ENCODE results near the gene ZNF423.

ZNF423 gene

DNA sequence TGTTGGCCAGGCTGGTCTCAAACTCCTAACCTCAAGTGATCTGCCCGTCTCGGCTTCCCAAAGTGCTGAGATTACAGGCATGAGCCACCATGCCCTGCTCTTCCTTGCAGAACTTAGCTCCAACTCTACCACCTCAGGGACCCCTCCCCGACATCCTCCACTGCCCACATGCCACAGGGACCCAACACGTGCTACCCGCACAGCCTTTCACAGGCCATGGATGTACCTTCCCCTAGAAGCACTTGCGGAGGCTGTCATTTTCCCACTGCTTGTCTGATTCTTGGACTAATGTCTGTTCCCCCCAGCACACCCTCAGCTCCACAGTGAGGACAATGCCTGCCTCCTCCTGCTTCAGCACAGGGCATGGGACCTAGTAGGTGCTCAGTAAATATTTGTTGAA lies 147.4 kb downstream of the ZNF423 start:
- no peak overlapping the region for H3K4me3 ChIP-seq (replicated peaks; ENCODE audit: low read depth, low read length)
- TF ChIP-seq, protein P1, sequence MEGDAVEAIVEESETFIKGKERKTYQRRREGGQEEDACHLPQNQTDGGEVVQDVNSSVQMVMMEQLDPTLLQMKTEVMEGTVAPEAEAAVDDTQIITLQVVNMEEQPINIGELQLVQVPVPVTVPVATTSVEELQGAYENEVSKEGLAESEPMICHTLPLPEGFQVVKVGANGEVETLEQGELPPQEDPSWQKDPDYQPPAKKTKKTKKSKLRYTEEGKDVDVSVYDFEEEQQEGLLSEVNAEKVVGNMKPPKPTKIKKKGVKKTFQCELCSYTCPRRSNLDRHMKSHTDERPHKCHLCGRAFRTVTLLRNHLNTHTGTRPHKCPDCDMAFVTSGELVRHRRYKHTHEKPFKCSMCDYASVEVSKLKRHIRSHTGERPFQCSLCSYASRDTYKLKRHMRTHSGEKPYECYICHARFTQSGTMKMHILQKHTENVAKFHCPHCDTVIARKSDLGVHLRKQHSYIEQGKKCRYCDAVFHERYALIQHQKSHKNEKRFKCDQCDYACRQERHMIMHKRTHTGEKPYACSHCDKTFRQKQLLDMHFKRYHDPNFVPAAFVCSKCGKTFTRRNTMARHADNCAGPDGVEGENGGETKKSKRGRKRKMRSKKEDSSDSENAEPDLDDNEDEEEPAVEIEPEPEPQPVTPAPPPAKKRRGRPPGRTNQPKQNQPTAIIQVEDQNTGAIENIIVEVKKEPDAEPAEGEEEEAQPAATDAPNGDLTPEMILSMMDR (IDR thresholded peaks at IDR 0.05; ENCODE audit: insufficient read depth, low read length, poor library complexity, severe bottlenecking): no peak
- DNase-seq (ENCODE audit: extremely low read depth, insufficient read length): no peak
- peaks cover 1% of the 10 kb centered on the region; the same call in 1 of the 2 replicates for H3K27me3 ChIP-seq (replicated peaks; ENCODE audit: control insufficient read depth, insufficient read depth, low read length)
- no peaks in the 10 kb centered on the region for H3K36me3 ChIP-seq (ENCODE audit: control insufficient read depth, insufficient read depth, low read length)

DNA sequence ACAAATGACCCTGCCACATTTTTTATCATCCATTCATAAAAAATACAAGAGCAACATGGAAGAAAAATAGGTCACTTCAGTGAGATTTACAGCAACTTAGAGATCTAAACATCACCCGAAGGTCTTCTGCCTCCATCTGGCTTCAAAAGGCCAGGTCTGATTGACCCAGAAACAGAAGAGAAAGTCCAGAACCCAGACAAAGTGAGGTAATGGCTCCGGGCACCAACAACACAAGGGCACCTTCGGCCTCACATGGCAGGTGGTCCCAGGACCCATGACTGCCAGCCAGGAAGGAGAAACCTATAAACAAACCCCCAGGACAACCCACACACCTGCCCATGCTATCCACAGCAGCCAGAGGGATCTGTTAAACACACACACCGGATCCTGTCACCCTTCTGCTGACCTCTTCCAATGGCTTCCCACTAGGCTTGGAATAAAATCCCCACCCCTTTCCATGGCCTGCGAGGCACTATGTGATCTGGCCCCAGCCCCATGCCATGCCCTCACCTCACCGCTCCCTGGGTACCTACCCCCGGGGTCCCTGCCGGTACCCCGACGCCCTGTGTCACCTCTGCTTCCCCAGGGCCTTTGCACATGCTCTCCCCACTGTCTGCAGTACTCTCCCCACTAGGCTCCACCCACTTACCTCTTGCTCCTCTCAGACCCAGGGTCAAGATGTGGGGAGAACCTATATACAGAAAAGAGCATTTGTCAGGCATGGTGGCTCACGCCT lies 149.1 kb downstream of the ZNF423 start:
- Histone ChIP-seq H3K36me3 (ENCODE audit: control insufficient read depth, insufficient read depth, low read length) (no peaks in the 10 kb centered on the region), H3K4me3 (replicated peaks; ENCODE audit: low read depth, low read length) (no peak overlapping the region), H3K27me3 (replicated peaks; ENCODE audit: control insufficient read depth, insufficient read depth, low read length) (peaks cover 1% of the 10 kb centered on the region; the same call in 1 of the 2 replicates)
- TF ChIP-seq, protein P1 (IDR thresholded peaks at IDR 0.05; ENCODE audit: insufficient read depth, low read length, poor library complexity, severe bottlenecking): no peak
- no peak for DNase-seq (ENCODE audit: extremely low read depth, insufficient read length)

DNA sequence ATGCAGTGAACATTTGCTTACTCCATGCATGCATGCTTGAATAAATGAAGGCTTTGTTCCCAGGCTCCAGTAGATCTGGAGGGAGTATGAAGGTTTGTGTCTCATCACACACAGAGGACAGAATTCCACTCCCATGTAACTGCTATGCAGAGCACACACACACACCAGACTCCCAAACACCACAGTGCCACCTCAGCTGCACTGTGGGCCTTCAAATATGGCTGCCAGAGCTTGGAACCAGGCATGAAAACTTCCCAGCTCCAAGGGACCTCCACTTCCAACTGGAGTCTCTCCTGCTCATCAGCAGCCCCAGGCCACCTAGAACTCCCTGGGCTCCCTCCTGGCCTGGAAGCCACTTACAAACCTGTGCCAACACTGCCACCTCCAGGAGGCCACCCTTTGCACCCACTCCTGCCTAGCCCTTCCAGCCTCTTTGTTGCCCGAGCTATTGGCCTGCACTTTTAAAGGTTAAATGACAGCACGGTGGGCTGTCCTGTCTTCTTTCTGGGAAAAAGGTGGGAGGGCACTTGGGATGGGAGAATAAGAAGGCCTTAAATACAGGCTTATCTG lies 151.2 kb downstream of the ZNF423 start:
- TF ChIP-seq, protein P1 (IDR thresholded peaks at IDR 0.05; ENCODE audit: insufficient read depth, low read length, poor library complexity, severe bottlenecking): peak; percentile 51
- H3K27me3 ChIP-seq (replicated peaks; ENCODE audit: control insufficient read depth, insufficient read depth, low read length): peaks cover 1% of the 10 kb centered on the region; the same call in 1 of the 2 replicates
- H3K4me3 ChIP-seq (replicated peaks; ENCODE audit: low read depth, low read length): no peak overlapping the region
- DNase-seq (ENCODE audit: extremely low read depth, insufficient read length): no peak
- H3K36me3 ChIP-seq (ENCODE audit: control insufficient read depth, insufficient read depth, low read length): no peaks in the 10 kb centered on the region

DNA sequence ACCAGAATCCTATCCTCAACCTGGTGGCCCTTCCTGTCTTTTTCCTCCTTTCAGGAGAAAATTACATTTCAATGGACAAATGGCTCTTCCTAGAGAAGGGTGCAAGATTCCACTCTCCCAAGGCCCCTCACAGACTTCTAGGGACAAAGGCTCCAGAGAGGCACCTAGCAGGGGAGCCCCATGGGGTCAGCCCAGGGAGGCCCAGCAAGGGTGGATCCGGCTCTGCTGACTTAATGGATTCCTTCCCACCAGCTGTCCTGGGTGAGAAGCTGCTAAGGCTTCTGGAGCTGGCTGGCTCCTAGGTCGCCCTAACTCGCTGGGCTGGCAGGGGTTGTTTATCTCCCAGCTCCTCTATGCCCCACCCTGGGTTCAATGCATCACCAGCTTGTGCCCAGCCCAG lies 152.4 kb downstream of the ZNF423 start:
- H3K36me3 ChIP-seq (ENCODE audit: control insufficient read depth, insufficient read depth, low read length): no peaks in the 10 kb centered on the region
- H3K27me3 ChIP-seq (replicated peaks; ENCODE audit: control insufficient read depth, insufficient read depth, low read length): no peaks in the 10 kb centered on the region; the same call in 1 of the 2 replicates
- TF ChIP-seq, protein P1 (IDR thresholded peaks at IDR 0.05; ENCODE audit: insufficient read depth, low read length, poor library complexity, severe bottlenecking): no peak
- no peak for DNase-seq (ENCODE audit: extremely low read depth, insufficient read length)
- no peak overlapping the region for H3K4me3 ChIP-seq (replicated peaks; ENCODE audit: low read depth, low read length)

DNA sequence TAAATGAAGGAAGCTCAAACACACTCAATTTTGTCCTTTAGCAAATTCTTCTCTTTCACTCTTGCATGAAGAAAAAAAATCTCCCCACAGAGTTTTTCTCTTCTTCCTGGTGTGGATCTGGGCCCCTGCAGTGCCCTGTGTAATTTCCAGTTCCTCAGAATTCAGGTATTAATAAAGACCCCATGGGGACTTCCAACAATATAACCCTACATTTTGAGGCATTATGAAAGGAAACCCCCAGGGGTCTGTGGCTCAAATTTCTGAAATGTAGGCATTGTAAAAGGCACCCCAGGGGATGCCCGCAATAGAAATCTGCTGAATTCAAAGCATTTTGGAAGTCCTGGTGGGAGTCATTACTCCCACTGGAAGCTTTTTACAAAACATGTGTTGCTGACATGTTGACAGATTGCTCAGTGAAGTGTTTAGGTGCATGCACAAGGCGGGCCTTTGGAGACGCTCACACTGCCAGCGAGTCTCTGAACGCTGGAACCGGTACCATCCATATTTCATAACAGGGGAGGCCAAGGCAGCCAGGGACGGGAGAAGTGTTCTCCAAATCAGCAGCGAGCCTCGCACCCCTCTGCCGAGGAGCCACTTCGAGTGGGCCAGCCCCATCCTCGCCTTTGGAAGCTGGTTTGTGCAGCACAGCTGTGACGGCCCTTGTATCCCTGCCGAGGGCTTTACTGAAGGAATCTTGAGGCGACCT lies 154.0 kb downstream of the ZNF423 start:
- H3K27me3 ChIP-seq (replicated peaks; ENCODE audit: control insufficient read depth, insufficient read depth, low read length): no peaks in the 10 kb centered on the region; the same call in 1 of the 2 replicates
- no peak for DNase-seq (ENCODE audit: extremely low read depth, insufficient read length)

More for the DNA sequence above, 154.0 kb downstream of the ZNF423 start:
- Histone ChIP-seq H3K4me3 (replicated peaks; ENCODE audit: low read depth, low read length) (no peak overlapping the region), H3K36me3 (ENCODE audit: control insufficient read depth, insufficient read depth, low read length) (no peaks in the 10 kb centered on the region)
- TF ChIP-seq, protein P1 (IDR thresholded peaks at IDR 0.05; ENCODE audit: insufficient read depth, low read length, poor library complexity, severe bottlenecking): no peak
